ENCODE data around the gene TSPYL6. TPM values are rescaled to one million over a fixed set of nuclear protein-coding genes. Genes with fewer than 3 reads are reported as not detected.
"Not testable (repeated sequence)": the region's sequence is repeated elsewhere in the genome, so short reads cannot be mapped to it uniquely, and the experiment has no call there.

TSPYL6 gene
- total RNA-seq, result not detected

GRCh38 chr2:54256091-54256694, at the start of gene TSPYL6:
TSS of gene TSPYL6 (minus strand) at chr2:54256229. CDS start at chr2:54256151, 78 bp downstream.
- no peak for TF ChIP-seq CTCF (IDR thresholded peaks at IDR 0.05)
- TF ChIP-seq POLR2A (IDR thresholded peaks at IDR 0.05), result no peak
- Histone ChIP-seq H3K27me3 (no peaks in the 10 kb centered on the region), H3K9me3 (peaks cover 0 to 6% (median 0%) of the 10 kb centered on the region in 3 donors), H3K27ac (no peak within 1 kb of the TSS), H3K4me1 (no peaks in the 10 kb centered on the region), H3K4me3 (no peak within 1 kb of the TSS), H3K36me3 (no peaks in the 10 kb centered on the region)
- WGBS, 2 donors, result 94 to 95% methylated on average over 23 to 25 of the region's 25 CpGs
- intact Hi-C loops (cut with DNase I), result no loop called here
- DNase-seq, result no peak

- no peak for TF ChIP-seq CTCF (IDR thresholded peaks at IDR 0.05)
- no peak for TF ChIP-seq POLR2A (IDR thresholded peaks at IDR 0.05)
- no peaks in the 10 kb centered on the region for H3K4me1 ChIP-seq
- intact Hi-C loops (cut with DNase I), result no loop called here
- no peak overlapping the region for H3K27ac ChIP-seq
- H3K27me3 ChIP-seq, result no peaks in the 10 kb centered on the region
- no peaks in the 10 kb centered on the region for H3K9me3 ChIP-seq
- H3K36me3 ChIP-seq, result no peaks in the 10 kb centered on the region
- DNase-seq, result no peak
- no peak overlapping the region for H3K4me3 ChIP-seq
Measured at GRCh38 chr2:54303631-54304030, 47.6 kb upstream of the TSPYL6 start.

- DNase-seq, result no peak
- 89 to 92% methylated on average over 5 of the region's 5 CpGs for WGBS, 2 donors
- no peak overlapping the region for H3K4me3 ChIP-seq
- intact Hi-C loops (cut with DNase I), result no loop called here
- no peak overlapping the region for H3K27ac ChIP-seq
- H3K4me1 ChIP-seq, result no peaks in the 10 kb centered on the region
- no peaks in the 10 kb centered on the region for H3K9me3 ChIP-seq
- TF ChIP-seq CTCF (IDR thresholded peaks at IDR 0.05), result no peak
- TF ChIP-seq POLR2A (IDR thresholded peaks at IDR 0.05), result no peak
- no peaks in the 10 kb centered on the region for H3K36me3 ChIP-seq
- H3K27me3 ChIP-seq, result no peaks in the 10 kb centered on the region
Measured at GRCh38 chr2:54298514-54298913, 42.5 kb upstream of the TSPYL6 start.

GRCh38 chr2:54295911-54296310, 39.9 kb upstream of the TSPYL6 start:
- H3K27ac ChIP-seq, result no peak overlapping the region
- H3K4me1 ChIP-seq, result no peaks in the 10 kb centered on the region
- intact Hi-C loops (cut with DNase I), result no loop called here
- no peak for TF ChIP-seq CTCF (IDR thresholded peaks at IDR 0.05)
- no peak for TF ChIP-seq POLR2A (IDR thresholded peaks at IDR 0.05)
- H3K9me3 ChIP-seq, result no peaks in the 10 kb centered on the region
- no peaks in the 10 kb centered on the region for H3K27me3 ChIP-seq
- no peak overlapping the region for H3K4me3 ChIP-seq
- DNase-seq, result no peak
- no peaks in the 10 kb centered on the region for H3K36me3 ChIP-seq
- 78 to 82% methylated on average over 5 of the region's 5 CpGs for WGBS, 2 donors

GRCh38 chr2:54294665-54295064, 38.6 kb upstream of the TSPYL6 start:
- H3K27me3 ChIP-seq; DNase-seq; H3K27ac ChIP-seq; H3K36me3 ChIP-seq; H3K4me1 ChIP-seq; H3K4me3 ChIP-seq; H3K9me3 ChIP-seq; intact Hi-C loops (cut with DNase I): not testable (repeated sequence)
- 86 to 100% methylated on average over 2 of the region's 2 CpGs for WGBS, 2 donors
